ENCODE data around the gene TENT4B. TPM values are rescaled to one million over a fixed set of nuclear protein-coding genes. Genes with fewer than 3 reads are reported as not detected.

Gene TENT4B
- total and polyA plus RNA-seq, 2 donors (not counting 1 experiment from before 2014, with no cell fraction given), result 11.1 to 12.2 TPM

DNA sequence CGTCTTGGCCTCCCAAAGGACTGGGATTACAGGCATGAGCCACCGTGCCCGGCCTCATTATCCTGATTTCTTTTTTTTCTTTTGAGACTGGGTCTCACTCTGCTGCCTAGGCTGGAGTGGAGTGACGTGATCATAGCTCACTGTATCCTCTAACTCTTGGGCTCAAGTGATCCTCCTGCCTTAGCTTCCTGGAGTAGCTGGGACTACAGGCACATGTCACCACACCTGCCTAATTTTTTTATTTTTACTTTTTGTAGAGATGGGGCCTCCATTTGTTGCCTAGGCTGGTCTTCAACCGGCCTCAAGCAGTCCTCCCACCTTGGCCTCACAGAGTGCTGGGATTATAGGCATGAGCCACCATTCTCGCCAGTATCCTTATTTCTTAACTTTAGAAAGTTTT lies 3.5 kb downstream of the TENT4B start:
- Histone ChIP-seq H3K4me2 (ENCODE audit: extremely low read depth, insufficient read depth, low read length) (no peak overlapping the region), H2AFZ (ENCODE audit: low read length) (no peak overlapping the region), H3K36me3 (ENCODE audit: control insufficient read depth, insufficient read depth, low read length) (no peaks in the 10 kb centered on the region), H4K20me1 (ENCODE audit: control insufficient read depth, extremely low read depth, insufficient read depth, low read length) (no peaks in the 10 kb centered on the region), H3K4me3 (replicated peaks in 1 of 4; ENCODE audit: control extremely low read depth in 1 of 4, insufficient read depth in 1 of 4, low read depth in 3 of 4, low read length in 4 of 4) (no peak overlapping the region), H3K9me3 (ENCODE audit: control insufficient read depth, insufficient read depth, low read depth, low read length) (no peaks in the 10 kb centered on the region), H3K27ac (ENCODE audit: insufficient read depth, low read length) (no peak overlapping the region), H3K4me1 (ENCODE audit: control insufficient read depth, extremely low read depth, insufficient read depth, low read length) (peaks cover 5% of the 10 kb centered on the region), H3K9ac (ENCODE audit: insufficient read depth, low read length) (no peak overlapping the region), H3K27me3 (ENCODE audit: control insufficient read depth, insufficient read depth, low read length) (no peaks in the 10 kb centered on the region), H3K79me2 (ENCODE audit: control insufficient read depth, insufficient read depth, low read length) (peaks cover 75% of the 10 kb centered on the region)
- TF ChIP-seq, protein P1, sequence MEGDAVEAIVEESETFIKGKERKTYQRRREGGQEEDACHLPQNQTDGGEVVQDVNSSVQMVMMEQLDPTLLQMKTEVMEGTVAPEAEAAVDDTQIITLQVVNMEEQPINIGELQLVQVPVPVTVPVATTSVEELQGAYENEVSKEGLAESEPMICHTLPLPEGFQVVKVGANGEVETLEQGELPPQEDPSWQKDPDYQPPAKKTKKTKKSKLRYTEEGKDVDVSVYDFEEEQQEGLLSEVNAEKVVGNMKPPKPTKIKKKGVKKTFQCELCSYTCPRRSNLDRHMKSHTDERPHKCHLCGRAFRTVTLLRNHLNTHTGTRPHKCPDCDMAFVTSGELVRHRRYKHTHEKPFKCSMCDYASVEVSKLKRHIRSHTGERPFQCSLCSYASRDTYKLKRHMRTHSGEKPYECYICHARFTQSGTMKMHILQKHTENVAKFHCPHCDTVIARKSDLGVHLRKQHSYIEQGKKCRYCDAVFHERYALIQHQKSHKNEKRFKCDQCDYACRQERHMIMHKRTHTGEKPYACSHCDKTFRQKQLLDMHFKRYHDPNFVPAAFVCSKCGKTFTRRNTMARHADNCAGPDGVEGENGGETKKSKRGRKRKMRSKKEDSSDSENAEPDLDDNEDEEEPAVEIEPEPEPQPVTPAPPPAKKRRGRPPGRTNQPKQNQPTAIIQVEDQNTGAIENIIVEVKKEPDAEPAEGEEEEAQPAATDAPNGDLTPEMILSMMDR (conservative IDR thresholded peaks at IDR 0.05 in 1 of 2, IDR thresholded peaks at IDR 0.05 in 1 of 2; ENCODE audit: low read depth in 1 of 2, low read length in 2 of 2), result no peak
- TF ChIP-seq EZH2 (IDR thresholded peaks at IDR 0.05; ENCODE audit: low read length, missing control alignments), result no peak
- DNase-seq (ENCODE audit: low read depth in 2 of 2), result no peak

DNA sequence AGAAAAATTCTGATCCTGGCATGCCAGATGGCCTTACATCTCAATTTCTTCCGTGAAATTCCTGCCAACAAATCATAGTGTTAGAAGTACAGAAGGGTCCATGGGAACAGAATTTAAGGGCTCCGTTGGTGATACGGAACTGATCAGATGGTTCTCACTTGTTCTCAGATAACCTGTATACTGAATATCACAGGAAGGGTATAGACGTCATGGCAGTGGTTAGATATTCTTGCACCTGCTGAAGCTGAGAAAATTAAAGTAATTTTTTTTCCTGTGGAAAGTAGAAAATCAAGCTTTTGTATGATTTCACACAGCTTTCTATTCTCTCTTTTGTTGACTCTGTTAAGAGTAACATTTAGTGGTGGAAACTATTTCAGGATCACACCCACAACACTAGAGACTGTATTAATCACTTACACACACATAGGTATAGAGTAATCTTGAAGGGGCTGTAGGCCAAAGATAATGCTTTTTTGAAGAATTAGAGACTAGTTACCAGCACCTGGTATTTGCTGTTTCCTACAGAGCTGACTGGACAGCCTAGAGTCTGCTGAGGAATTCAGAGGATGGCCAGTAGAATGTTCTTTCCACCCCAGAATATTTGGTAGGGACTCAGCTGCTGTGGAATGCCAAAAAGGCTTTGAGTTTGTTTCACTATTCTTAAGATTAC lies 7.5 kb downstream of the TENT4B start:
- Histone ChIP-seq H3K4me3 (replicated peaks in 1 of 4; ENCODE audit: control extremely low read depth in 1 of 4, insufficient read depth in 1 of 4, low read depth in 3 of 4, low read length in 4 of 4) (no peak overlapping the region), H4K20me1 (ENCODE audit: control insufficient read depth, extremely low read depth, insufficient read depth, low read length) (no peaks in the 10 kb centered on the region), H3K36me3 (ENCODE audit: control insufficient read depth, insufficient read depth, low read length) (no peaks in the 10 kb centered on the region), H3K79me2 (ENCODE audit: control insufficient read depth, insufficient read depth, low read length) (peaks cover 80% of the 10 kb centered on the region), H2AFZ (ENCODE audit: low read length) (no peak overlapping the region), H3K9me3 (ENCODE audit: control insufficient read depth, insufficient read depth, low read depth, low read length) (no peaks in the 10 kb centered on the region), H3K27ac (ENCODE audit: insufficient read depth, low read length) (no peak overlapping the region), H3K27me3 (ENCODE audit: control insufficient read depth, insufficient read depth, low read length) (no peaks in the 10 kb centered on the region), H3K4me1 (ENCODE audit: control insufficient read depth, extremely low read depth, insufficient read depth, low read length) (peaks cover 2% of the 10 kb centered on the region), H3K9ac (ENCODE audit: insufficient read depth, low read length) (no peak overlapping the region), H3K4me2 (ENCODE audit: extremely low read depth, insufficient read depth, low read length) (peak overlapping the region; percentile 44)
- TF ChIP-seq, protein P1 (conservative IDR thresholded peaks at IDR 0.05 in 1 of 2, IDR thresholded peaks at IDR 0.05 in 1 of 2; ENCODE audit: low read depth in 1 of 2, low read length in 2 of 2), result no peak
- TF ChIP-seq EZH2 (IDR thresholded peaks at IDR 0.05; ENCODE audit: low read length, missing control alignments), result no peak
- peak in 1 of 2 donors; percentile 58 for DNase-seq (ENCODE audit: low read depth in 2 of 2)

DNA sequence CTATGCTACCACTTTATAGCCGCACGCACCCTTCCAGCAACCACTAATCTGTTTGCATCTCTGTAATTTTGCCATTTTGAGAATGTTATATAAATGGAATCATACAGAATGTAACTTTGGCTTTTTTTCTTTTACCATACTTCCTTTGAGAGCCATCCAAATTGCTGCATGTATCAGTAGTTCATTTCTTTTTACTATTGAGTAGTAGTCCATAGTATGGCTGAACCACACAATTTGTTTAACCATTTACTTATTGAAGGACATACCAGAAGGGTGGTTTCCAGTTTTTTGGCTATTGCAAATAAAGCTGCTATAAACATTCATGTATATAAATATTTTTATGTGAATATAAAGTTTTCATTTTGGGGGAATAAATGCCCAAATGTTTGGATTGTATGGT lies 8.8 kb downstream of the TENT4B start:
- H2AFZ ChIP-seq (ENCODE audit: low read length), result no peak overlapping the region
- H3K27ac ChIP-seq (ENCODE audit: insufficient read depth, low read length), result no peak overlapping the region
- H3K27me3 ChIP-seq (ENCODE audit: control insufficient read depth, insufficient read depth, low read length), result no peaks in the 10 kb centered on the region
- H3K4me3 ChIP-seq (replicated peaks in 1 of 4; ENCODE audit: control extremely low read depth in 1 of 4, insufficient read depth in 1 of 4, low read depth in 3 of 4, low read length in 4 of 4), result no peak overlapping the region
- TF ChIP-seq EZH2 (IDR thresholded peaks at IDR 0.05; ENCODE audit: low read length, missing control alignments), result no peak
- TF ChIP-seq, protein P1 (conservative IDR thresholded peaks at IDR 0.05 in 1 of 2, IDR thresholded peaks at IDR 0.05 in 1 of 2; ENCODE audit: low read depth in 1 of 2, low read length in 2 of 2), result no peak
- H3K36me3 ChIP-seq (ENCODE audit: control insufficient read depth, insufficient read depth, low read length), result no peaks in the 10 kb centered on the region
- no peaks in the 10 kb centered on the region for H3K9me3 ChIP-seq (ENCODE audit: control insufficient read depth, insufficient read depth, low read depth, low read length)
- H4K20me1 ChIP-seq (ENCODE audit: control insufficient read depth, extremely low read depth, insufficient read depth, low read length), result no peaks in the 10 kb centered on the region
- H3K4me2 ChIP-seq (ENCODE audit: extremely low read depth, insufficient read depth, low read length), result no peak overlapping the region
- no peak overlapping the region for H3K9ac ChIP-seq (ENCODE audit: insufficient read depth, low read length)
- DNase-seq (ENCODE audit: low read depth in 2 of 2), result no peak
- H3K79me2 ChIP-seq (ENCODE audit: control insufficient read depth, insufficient read depth, low read length), result peaks cover 81% of the 10 kb centered on the region
- peaks cover 5% of the 10 kb centered on the region for H3K4me1 ChIP-seq (ENCODE audit: control insufficient read depth, extremely low read depth, insufficient read depth, low read length)
